K562 (cell line): ENCODE data around the gene GP1BB. TPM values are rescaled to one million over a fixed set of nuclear protein-coding genes. Genes with fewer than 3 reads are reported as not detected.

Source experiments
- ATF1 ChIP-seq, 2 experiments: fragments of 450-650 bp in 1 of 2; IDR thresholded peaks; 2 replicates each; pipeline ENCODE4 v1.6.1; 2016; ENCODE audit warnings: missing compliant biosample characterization in 1 of 2, missing genetic modification characterization in 1 of 2
- BCL6 ChIP-seq: fragments of 250-450 bp; sonication (Bioruptor Pico); IDR thresholded peaks from 2 replicates; pipeline ENCODE4 v1.4.0; 2020
- CAMTA2 ChIP-seq: fragments of 250-450 bp; sonication (Bioruptor Pico); conservative IDR thresholded peaks from 2 replicates; pipeline ENCODE4 v1.5.1; 2022
- CSDE1 ChIP-seq, 2 experiments: fragments of 450-650 bp; IDR thresholded peaks; 2 replicates each; pipeline ENCODE4 v1.6.1; 2016; ENCODE audit warnings: mild to moderate bottlenecking in 1 of 2
- DACH1 ChIP-seq: fragments of 450-650 bp; IDR thresholded peaks from 2 replicates; pipeline ENCODE4 v1.6.1; 2018; ENCODE audit not compliant: partially characterized antibody
- ELF2 ChIP-seq: fragments of 250-450 bp; sonication (Bioruptor Pico); IDR thresholded peaks from 2 replicates; pipeline ENCODE4 v1.5.0; 2021; ENCODE audit warnings: mild to moderate bottlenecking
- ETV1 ChIP-seq: fragments of 450-650 bp; conservative IDR thresholded peaks from 2 replicates; pipeline ENCODE4 v1.6.1; 2016; ENCODE audit warnings: missing genetic modification characterization, control low read depth, low read depth, missing compliant biosample characterization
- FOXK2 ChIP-seq, 2 experiments: fragments of 450-650 bp; IDR thresholded peaks in 1 of 2; conservative IDR thresholded peaks in 1 of 2; 2 replicates each; pipeline ENCODE4 v1.6.1; 2016; ENCODE audit warnings: low read depth in 2 of 2, mild to moderate bottlenecking in 1 of 2
- GATAD2B ChIP-seq: fragments of 450-650 bp; IDR thresholded peaks from 2 replicates; pipeline ENCODE4 v1.6.1; 2017; ENCODE audit warnings: mild to moderate bottlenecking, borderline replicate concordance
- MBD2 ChIP-seq: sonication (generic); IDR thresholded peaks from 2 replicates; pipeline ENCODE4 v1.6.1; 2016; ENCODE audit warnings: low read depth, borderline replicate concordance
- NFRKB ChIP-seq: fragments of 450-650 bp; IDR thresholded peaks from 2 replicates; pipeline ENCODE4 v1.6.1; 2016; ENCODE audit warnings: low read depth
- RBBP5 ChIP-seq: fragments of 200-600 bp; sonication (generic); IDR thresholded peaks from 2 replicates; pipeline ENCODE4 v1.6.1; 2012; ENCODE audit warnings: borderline replicate concordance, mild to moderate bottlenecking, low read length, control low read depth, inconsistent platforms; ENCODE audit not compliant: insufficient read depth, poor library complexity, severe bottlenecking
- RBM39 ChIP-seq: fragments of 200-400 bp; formaldehyde crosslinking; optimal IDR thresholded peaks from 2 replicates; pipeline ENCODE3; 2018; ENCODE audit warnings: low read depth, low read length
- RFX1 ChIP-seq: fragments of 450-650 bp; IDR thresholded peaks from 2 replicates; pipeline ENCODE4 v1.6.1; 2016; ENCODE audit warnings: mild to moderate bottlenecking, moderate library complexity
- TEAD1 ChIP-seq, 2 experiments: fragments of 450-650 bp in 1 of 2; sonication (generic) in 1 of 2; formaldehyde crosslinking; IDR thresholded peaks; 2 replicates each; pipeline versions ENCODE4 v1.4.0 to v1.8.0; 2020 to 2022; ENCODE audit warnings: mild to moderate bottlenecking in 2 of 2, missing genetic modification reagents in 1 of 2
- YY1 ChIP-seq, 3 experiments: IDR thresholded peaks; 2 replicates each; pipeline ENCODE4 v1.6.1; 2011; ENCODE audit warnings: low read length in 2 of 3, mild to moderate bottlenecking in 2 of 3, moderate library complexity in 2 of 3, borderline replicate concordance in 1 of 3, control low read depth in 1 of 3, low read depth in 1 of 3; ENCODE audit not compliant: insufficient read depth in 3 of 3, insufficient replicate concordance in 2 of 3, control insufficient read depth in 1 of 3, insufficient read length in 1 of 3; ENCODE audit errors: extremely low read depth in 1 of 3
- ZBTB40 ChIP-seq, 2 experiments: fragments of 450-650 bp in 1 of 2; sonication (generic) in 1 of 2; formaldehyde crosslinking in 1 of 2; IDR thresholded peaks; 2 replicates each; pipeline versions ENCODE4 v1.7.1 to v1.9.0; 2016 to 2022; ENCODE audit warnings: inconsistent platforms in 1 of 2, mild to moderate bottlenecking in 1 of 2, missing genetic modification reagents in 1 of 2
- ZBTB7A ChIP-seq: IDR thresholded peaks from 2 replicates; pipeline ENCODE4 v1.6.1; 2011; ENCODE audit warnings: low read depth, mild to moderate bottlenecking, low read length, moderate library complexity, borderline replicate concordance; ENCODE audit not compliant: control insufficient read depth
- ZNF197 ChIP-seq: fragments of 200-800 bp; sonication (Bioruptor generic); IDR thresholded peaks from 2 replicates; pipeline ENCODE4 v1.6.1; 2016; ENCODE audit warnings: low read depth, missing genetic modification characterization, missing compliant biosample characterization
- polyA plus RNA-seq, 8 experiments: library from polyadenylated mRNA; depleted of rRNA in 4 of 8; stranded (reverse) in 5 of 8; unstranded in 3 of 8; fragments of >200 nt; fragmentation: Nextera tagmentation in 2 of 8; fragmentation: Illumina TruSeq in 1 of 8; extraction: Ambion mirVana in 2 of 8; extraction: Trizol in 1 of 8; gene quantifications; 2 replicates each; pipeline versions ENCODE4 v1.2.1 to v1.2.3, GENCODE V29; 2011 to 2014; ENCODE audit warnings: inconsistent platforms in 1 of 8, missing spikeins in 1 of 8
- total RNA-seq, 7 experiments: library from RNA; depleted of rRNA in 6 of 7; stranded (reverse); fragments of >200 nt in 6 of 7; fragmentation: Illumina TruSeq in 2 of 7; extraction: Trizol in 2 of 7; gene quantifications; 2 replicates each; pipeline versions ENCODE4 v1.2.1 to v1.2.3, GENCODE V29; 2011 to 2021; ENCODE audit warnings: low replicate concordance in 1 of 7

GP1BB gene
- total and polyA plus RNA-seq, 9 of the 15 experiments (the other 6 are each of a cell fraction or from before 2014, with no cell fraction given): 0.69 to 162 (median 2.8) TPM

- TF ChIP-seq ZBTB40 (IDR thresholded peaks at IDR 0.05) (no peak), ZBTB40 (CRISPR knock-in tag; IDR thresholded peaks at IDR 0.05) (no peak), CAMTA2 (CRISPR knock-in tag) (peak; percentile 97), ZNF197 (CRISPR knock-in tag) (no peak), YY1 (IDR thresholded peaks at IDR 0.05; ENCODE audit: borderline replicate concordance in 1 of 3, control insufficient read depth in 1 of 3, extremely low read depth in 1 of 3, insufficient read depth in 3 of 3, insufficient read length in 1 of 3, insufficient replicate concordance in 2 of 3, low read depth in 1 of 3, low read length in 2 of 3) (peak in 2 of 3 experiments; percentile 71 to 76), MBD2 (no peak), BCL6 (no peak), ATF1 (CRISPR knock-in tag; IDR thresholded peaks at IDR 0.05) (0 out of 2 replicates have a peak, but pooled peaks have one; percentile 39), ATF1 (tag; IDR thresholded peaks at IDR 0.05) (peak; percentile 94), CSDE1 (IDR thresholded peaks at IDR 0.05) (no peak), RFX1 (no peak), ZBTB7A (peak; percentile 95; the same call in 1 of the 2 replicates), RBBP5 (peak; percentile 54), RBM39 (no peak), ETV1 (tag) (peak; percentile 75), DACH1 (peak; percentile 73), FOXK2 (conservative IDR thresholded peaks at IDR 0.05 in 1 of 2, IDR thresholded peaks at IDR 0.05 in 1 of 2; ENCODE audit: low read depth in 2 of 2) (no peak), GATAD2B (no peak), NFRKB (no peak), TEAD1 (CRISPR knock-in tag; IDR thresholded peaks at IDR 0.05) (peak in 1 of 2 experiments; percentile 52; a peak in 2 of 4 replicates), ELF2 (peak; percentile 88)
Measured at GRCh38 chr22:19730655-19731360, 7.5 kb downstream of the GP1BB start (continued).
